Right ventricle myocardium inferior (tissue), 1 donor: ENCODE data around the gene FLT4. TPM values are rescaled to one million over a fixed set of nuclear protein-coding genes. Genes with fewer than 3 reads are reported as not detected.
"Not testable (repeated sequence)": the region's sequence is repeated elsewhere in the genome, so short reads cannot be mapped to it uniquely, and the experiment has no call there.

Experiments used
- ATAC-seq: fragments of 200-7000 bp; cut with Tn5 transposase; one replicate; pipeline ENCODE4 v1.9.1; 2020; ENCODE audit warnings: mild to moderate bottlenecking, moderate library complexity
- DNase-seq: peaks from one replicate; pipeline ENCODE4 v3.0.0; 2021; ENCODE audit errors: missing footprints
- intact Hi-C: fragments of 100-400 bp; cut with DNase I; formaldehyde crosslinking; loops from one replicate; pipeline ENCODE4 v1.11.0; 2022
- long read RNA-seq: library from polyadenylated mRNA; unstranded; transcript quantifications from one replicate; pipeline ENCODE4 v2.0.0, GENCODE V29; 2021
- total RNA-seq: library from RNA; stranded (reverse); fragmentation: NEBNext Ultra II Directional; extraction: Animal tissue kit (Norgen Biotek cat#: 25700); gene quantifications from one replicate; pipeline ENCODE4 v1.2.1, GENCODE V29; 2021
- donor health status: DM: no; HTN: yes; CAD: no; lungs with severe emphysema.

Gene FLT4
- 5.5 TPM for total RNA-seq
- long read RNA-seq, full-length matches to known transcripts, result 4 of 7 reads
- long read RNA-seq, partial matches to known transcripts, result 1 of 7 reads
- long read RNA-seq, other reads (novel, unspliced or antisense), result 2 of 7 reads

- DNase-seq (no peak), ATAC-seq (no peak)
- intact Hi-C loops, result no loop called here
Observed at GRCh38 chr5:180649297-180650039, at the start of gene FLT4. Gene FLT4 (minus strand): TSS chr5:180649600. CDS start chr5:180649545, 55 bp downstream.

DNA sequence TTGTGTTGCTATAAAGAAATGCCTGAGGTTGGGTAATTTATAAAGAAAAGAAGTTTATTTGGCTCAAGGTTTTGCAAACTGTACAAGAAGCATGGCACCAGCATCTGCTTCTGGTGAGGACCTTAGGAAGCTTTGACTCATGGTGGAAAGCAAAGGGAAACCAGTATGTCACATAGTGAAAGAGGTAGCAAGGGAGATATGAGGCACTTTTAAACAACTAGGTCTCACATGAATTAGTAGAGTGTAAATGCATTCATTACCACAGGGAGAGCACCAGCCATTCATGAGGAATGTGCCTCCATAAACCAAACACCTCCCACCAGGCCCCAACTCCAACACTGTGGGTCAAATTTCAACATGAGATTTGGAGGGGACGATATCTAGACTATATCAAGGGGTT is 49.6 kb upstream of the FLT4 start:
- DNase-seq, result no peak
- ATAC-seq, result no peak
- intact Hi-C loops, result no loop called here

DNA sequence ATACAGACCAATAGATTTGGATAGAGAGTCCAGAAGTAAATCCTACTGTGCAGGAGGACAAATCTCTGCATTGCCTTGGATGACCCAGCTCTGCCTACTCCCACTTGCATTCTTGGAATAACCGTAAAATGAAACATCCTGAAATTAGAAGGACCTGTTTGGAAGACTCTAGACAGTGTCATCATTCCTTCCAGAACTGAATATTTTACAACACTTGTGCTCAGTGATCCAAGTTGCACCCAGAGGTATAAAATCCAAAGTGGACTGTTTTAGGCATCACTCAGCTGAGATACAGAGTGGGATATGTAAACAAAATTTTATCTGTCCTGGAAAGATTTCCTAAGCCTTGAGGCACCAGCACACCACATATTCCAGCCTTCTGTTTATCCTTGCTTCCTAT is 46.7 kb upstream of the FLT4 start:
- intact Hi-C loops, result no loop called here
- DNase-seq (no peak), ATAC-seq (no peak)

- no peak for DNase-seq
- no peak for ATAC-seq
- intact Hi-C loops, result no loop called here
Observed at GRCh38 chr5:180692429-180692828, 43.0 kb upstream of the FLT4 start.

DNA sequence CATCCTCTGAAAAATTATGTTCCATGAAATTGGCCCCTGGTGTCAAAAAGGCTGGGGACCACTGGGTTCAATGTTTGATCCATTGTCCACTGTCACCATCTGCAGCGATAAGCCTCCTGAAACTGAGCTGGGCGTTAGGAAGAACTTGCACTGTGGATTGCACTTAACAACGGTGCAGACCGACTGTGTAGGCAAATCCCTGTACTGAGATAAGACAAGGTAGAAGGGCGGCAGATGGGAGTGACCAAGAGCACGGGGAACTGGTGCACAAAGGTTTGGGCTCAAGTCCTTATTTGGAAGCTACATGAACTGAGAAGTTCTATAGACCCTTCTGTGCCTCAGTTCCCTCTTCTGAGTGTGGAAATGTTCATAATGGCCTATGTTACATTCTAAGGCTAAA is 41.6 kb upstream of the FLT4 start:
- no peak for DNase-seq
- intact Hi-C loops, result no loop called here
- no peak for ATAC-seq

- no peak for ATAC-seq
- intact Hi-C loops, result no loop called here
- DNase-seq, result no peak
Observed at GRCh38 chr5:180690562-180690961, 41.2 kb upstream of the FLT4 start.

DNA sequence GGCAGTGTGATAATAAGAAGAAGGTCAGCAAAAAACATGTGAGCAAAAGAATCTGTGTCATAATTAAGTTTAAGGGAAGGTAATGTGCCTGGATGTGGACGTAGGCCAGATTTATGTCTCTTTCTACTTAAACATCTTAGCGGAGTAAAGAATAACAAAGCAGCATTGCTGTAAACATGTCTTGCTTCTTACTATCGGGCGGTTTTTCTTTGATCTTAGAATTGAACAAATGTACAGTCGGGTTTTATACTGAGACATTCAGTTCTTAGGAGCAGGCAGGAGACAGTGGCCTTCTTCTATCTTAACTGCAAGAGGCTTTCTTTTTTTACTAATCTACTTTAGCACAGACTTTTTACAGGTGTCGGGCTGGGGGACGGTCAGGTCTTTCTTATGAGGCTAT is 40.4 kb upstream of the FLT4 start:
- no peak for ATAC-seq
- DNase-seq, result no peak
- intact Hi-C loops, result no loop called here

DNA sequence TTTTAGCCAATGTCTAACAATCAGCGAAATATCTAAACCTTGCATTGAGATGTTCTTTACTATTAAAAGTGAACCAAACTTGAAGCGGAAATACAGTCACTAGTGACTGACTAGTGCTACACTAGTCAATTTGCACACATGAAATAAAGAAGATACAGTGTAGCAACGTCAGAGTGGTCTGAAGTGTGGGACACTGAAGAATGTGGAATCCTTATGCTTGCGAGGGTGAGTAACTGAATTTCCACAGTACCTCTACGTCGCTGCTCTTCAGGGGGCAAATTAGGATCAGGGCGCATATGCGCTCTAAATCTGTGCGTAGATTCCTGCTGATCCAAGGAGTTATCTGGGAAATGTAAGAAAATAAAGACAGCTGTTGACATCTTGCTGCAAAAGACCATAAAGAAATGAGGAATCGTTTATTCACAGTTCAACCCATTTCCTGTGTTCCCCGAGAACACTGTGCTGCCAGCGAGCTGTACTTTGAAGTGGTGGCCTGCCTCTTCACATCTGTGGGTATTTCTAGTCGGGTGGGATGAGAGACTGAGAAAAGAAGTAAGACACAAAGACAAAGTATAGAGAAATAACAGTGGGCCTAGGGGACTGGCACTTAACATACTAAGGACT is 39.8 kb upstream of the FLT4 start:
- no peak for DNase-seq
- intact Hi-C loops, result no loop called here
- no peak for ATAC-seq

DNA sequence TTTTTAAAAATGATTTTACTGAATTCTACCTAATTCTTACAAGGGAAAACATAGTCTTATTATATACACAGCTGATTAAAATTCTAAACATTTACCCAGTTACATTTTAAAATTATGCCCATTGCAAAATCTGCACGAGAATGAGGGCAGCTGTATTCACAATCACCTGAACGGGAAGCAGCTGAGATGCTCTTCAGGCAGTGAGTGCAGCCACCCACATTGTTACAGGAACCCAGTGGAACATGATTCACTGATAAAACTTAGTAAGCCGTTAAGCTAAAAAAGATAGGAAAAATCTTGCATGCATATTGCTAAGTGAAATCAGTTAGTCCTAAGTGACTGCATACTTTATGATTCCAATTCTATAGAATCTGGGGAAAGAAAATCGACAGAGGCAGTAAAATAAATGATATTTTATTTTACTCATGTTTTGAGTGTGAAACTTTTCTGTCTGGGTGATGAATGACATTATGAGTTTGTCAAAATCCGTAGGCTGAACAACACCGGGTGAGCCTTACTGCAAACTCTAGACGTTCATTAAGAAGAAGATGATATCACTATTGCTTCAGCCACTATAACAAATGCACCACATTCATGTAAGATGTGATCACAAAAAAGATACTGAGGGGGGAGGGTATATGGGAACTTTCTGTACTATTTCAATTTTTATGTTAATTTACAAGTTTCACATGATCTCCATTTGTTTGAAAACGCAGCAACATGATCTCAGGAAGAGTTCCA is 39.1 kb upstream of the FLT4 start:
- no peak for DNase-seq
- ATAC-seq, result no peak
- intact Hi-C loops, result no loop called here

DNA sequence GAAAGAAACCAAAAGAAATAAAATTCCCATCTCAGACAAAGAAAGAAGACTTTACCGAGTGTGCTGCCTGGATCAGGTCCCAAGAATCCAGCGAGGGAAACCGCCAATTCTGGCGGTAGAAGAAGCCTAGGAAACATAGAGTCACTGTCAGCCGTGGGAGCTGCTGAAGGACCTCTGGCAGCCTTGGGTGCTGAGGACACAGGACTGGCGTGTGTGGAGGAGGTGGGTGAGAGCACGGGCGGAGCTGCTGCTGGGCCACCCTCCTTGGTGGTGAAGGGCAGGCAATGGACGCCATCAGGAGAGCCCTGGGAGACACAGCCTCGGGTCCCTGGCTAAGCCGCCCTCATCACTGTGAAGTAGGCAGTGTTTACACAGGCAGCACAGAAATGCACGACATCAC is 37.4 kb upstream of the FLT4 start:
- intact Hi-C loops, ATAC-seq, DNase-seq: not testable (repeated sequence)

GRCh38 chr5:180684623-180685161 is 35.3 kb upstream of the FLT4 start:
- ATAC-seq (no peak), DNase-seq (no peak)
- intact Hi-C loops, result no loop called here

- no peak for DNase-seq
- intact Hi-C loops, result no loop called here
- ATAC-seq, result no peak
Observed at GRCh38 chr5:180683220-180683922, 34.0 kb upstream of the FLT4 start.

DNA sequence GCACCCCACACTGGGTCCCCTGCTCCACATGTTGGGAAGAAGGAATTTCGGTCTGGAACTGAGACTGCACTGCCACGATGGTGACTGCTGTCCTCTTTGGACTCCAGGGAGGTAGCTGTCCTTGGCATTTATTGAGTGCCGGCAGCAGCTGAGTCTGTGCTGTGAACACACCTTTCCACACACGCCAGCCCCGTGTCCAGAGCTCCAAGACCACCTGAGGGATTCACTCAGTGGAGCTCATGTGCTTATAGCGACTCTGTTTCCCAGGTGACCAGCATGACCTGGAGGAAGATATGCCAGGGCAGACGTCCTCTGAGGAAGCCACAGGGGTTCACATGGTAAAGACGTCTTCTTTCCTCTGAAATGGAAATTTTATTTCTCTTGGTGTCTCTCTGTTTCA is 33.2 kb upstream of the FLT4 start:
- intact Hi-C loops, result no loop called here
- ATAC-seq (no peak), DNase-seq (no peak)

- DNase-seq, ATAC-seq, intact Hi-C loops: not testable (repeated sequence)
Observed at GRCh38 chr5:180682008-180682407, 32.6 kb upstream of the FLT4 start.

DNA sequence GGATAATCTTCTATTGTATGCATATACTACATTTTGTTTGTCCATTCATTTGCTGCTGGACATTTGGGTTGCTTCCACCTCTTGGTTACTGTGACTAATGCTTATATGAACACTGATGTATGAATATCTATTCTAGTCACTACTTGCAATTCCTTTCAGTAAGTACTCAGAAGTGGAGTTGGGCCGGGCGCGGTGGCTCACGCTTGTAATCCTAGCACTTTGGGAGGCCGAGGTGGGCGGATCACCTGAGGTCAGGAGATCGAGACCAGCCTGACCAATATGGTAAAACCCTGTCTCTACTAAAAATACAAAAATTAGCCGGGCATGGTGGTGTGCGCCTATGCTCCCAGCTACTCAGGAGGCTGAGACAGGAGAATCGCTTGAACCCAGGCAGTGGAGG is 28.9 kb upstream of the FLT4 start:
- ATAC-seq, DNase-seq, intact Hi-C loops: not testable (repeated sequence)

GRCh38 chr5:180675036-180675635 is 25.7 kb upstream of the FLT4 start:
- DNase-seq, result no peak

DNA sequence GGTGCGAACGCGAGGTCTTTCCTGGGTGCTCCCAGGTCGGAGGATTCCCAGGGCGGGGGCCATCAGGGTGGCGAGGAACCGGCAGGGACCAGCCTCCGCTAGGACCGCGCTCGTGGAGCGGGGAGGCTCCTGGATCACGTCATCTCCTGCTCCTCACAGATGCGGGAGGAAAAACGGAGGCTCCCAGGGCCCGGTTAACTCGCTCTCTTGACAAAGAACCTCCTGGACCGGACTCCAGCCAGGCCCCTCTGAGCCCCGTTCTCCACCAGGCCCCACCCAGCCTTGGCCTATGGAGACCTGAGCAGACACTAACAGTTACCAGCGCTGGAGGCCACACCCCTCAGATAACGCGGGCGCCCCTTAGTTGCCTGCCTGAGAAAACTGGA is 24.7 kb upstream of the FLT4 start:
- DNase-seq, ATAC-seq: not testable (repeated sequence)
- intact Hi-C loops, result loop anchor here (5.0 kb wide), 1 partner anchor 382 kb away; the partner anchor contains the start of gene MAPK9

More at GRCh38 chr5:180675036-180675635, 25.7 kb upstream of the FLT4 start:
- intact Hi-C loops, result no loop called here
- no peak for ATAC-seq

GRCh38 chr5:180673371-180674089 is 24.1 kb upstream of the FLT4 start:
- no peak for DNase-seq
- intact Hi-C loops, result loop anchor here (5.0 kb wide), 1 partner anchor 381 kb away; the partner anchor contains the start of gene MAPK9
- ATAC-seq, result no peak
